ENCODE measurements around the gene MYO9A. TPM values are rescaled to one million over a fixed set of nuclear protein-coding genes. Genes with fewer than 3 reads are reported as not detected.

Gene MYO9A
- total RNA-seq, 1 experiment from 2014 or later: 21.4 TPM

DNA sequence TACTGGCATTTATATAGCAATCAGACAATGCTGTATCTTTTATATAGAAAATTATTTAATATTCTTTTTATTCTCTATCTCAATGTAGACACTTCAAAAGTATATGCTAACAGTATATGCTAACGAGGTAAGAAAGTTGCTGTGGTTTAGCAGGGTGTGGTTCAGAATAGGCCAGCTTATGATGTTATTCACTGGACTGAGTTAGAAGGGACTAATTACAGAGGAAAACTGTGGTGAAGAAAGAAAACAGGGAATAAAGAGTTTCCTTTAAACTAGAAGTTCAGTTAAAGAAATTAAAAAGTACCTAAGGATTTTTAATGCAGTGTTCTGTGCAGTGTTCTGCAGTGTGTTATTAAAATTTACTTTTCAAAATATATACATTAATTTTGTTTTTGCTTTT lies 59.4 kb downstream of the MYO9A start:
- Histone ChIP-seq H3K56ac (ENCODE audit: insufficient read length, low read depth, low read length) (no peak overlapping the region), H3T11ph (ENCODE audit: low read length) (no peak overlapping the region), H3K79me2 (ENCODE audit: insufficient read depth, low read length) (no peaks in the 10 kb centered on the region), H4K8ac (replicated peaks; ENCODE audit: insufficient read length, low read depth, low read length) (no peak overlapping the region), H2BK120ac (ENCODE audit: low read depth, low read length, poor library complexity, severe bottlenecking) (no peak overlapping the region), H3K4me2 (ENCODE audit: insufficient read depth, insufficient read length, low read length) (no peak overlapping the region), H4K20me1 (ENCODE audit: control insufficient read depth, insufficient read depth, insufficient read length) (no peaks in the 10 kb centered on the region), H2BK12ac (ENCODE audit: insufficient read length, low read depth, low read length) (no peak overlapping the region), H3K23me2 (ENCODE audit: insufficient read length, low read depth, low read length, poor library complexity, severe bottlenecking) (no peaks in the 10 kb centered on the region), H3K27ac (ENCODE audit: insufficient read length, low read depth, low read length) (no peak overlapping the region), H3K79me1 (ENCODE audit: insufficient read depth, low read depth, low read length, poor library complexity, severe bottlenecking) (no peaks in the 10 kb centered on the region), H3K4ac (ENCODE audit: low read depth, low read length) (no peak overlapping the region), H2AK5ac (ENCODE audit: insufficient read length, low read length) (no peak overlapping the region), H3K9ac (ENCODE audit: extremely low read depth, insufficient read length, low read length) (no peak overlapping the region), H3K18ac (ENCODE audit: insufficient read length, low read depth, low read length) (no peak overlapping the region), H2AFZ (ENCODE audit: low read length) (no peak overlapping the region), H3K23ac (ENCODE audit: insufficient read length, low read depth, low read length) (no peak overlapping the region), H4K91ac (ENCODE audit: insufficient read length, low read depth, low read length) (no peak overlapping the region), H3K9me3 (ENCODE audit: control insufficient read depth, low read depth, low read length) (no peaks in the 10 kb centered on the region), H2BK20ac (ENCODE audit: low read depth, low read length, poor library complexity, severe bottlenecking) (no peak overlapping the region), H3K14ac (ENCODE audit: insufficient read depth, low read length) (no peak overlapping the region), H4K5ac (ENCODE audit: insufficient read length, low read depth, low read length) (no peak overlapping the region), H2BK5ac (ENCODE audit: insufficient read length, low read length) (no peak overlapping the region), H3K27me3 (ENCODE audit: insufficient read depth, low read length) (no peaks in the 10 kb centered on the region), H3K4me1 (ENCODE audit: insufficient read depth, low read length) (no peaks in the 10 kb centered on the region), H2BK15ac (ENCODE audit: low read depth, low read length) (no peak overlapping the region)
- H3K4me1 Mint-ChIP-seq: peaks cover 34% of the 10 kb centered on the region in 2 experiments
- DNase-seq: no peak
- no CpG with 5 or more reads among the region's 1 CpG for WGBS (ENCODE audit: extremely low coverage, insufficient read length, low lambda C conversion rate)
- no peak overlapping the region for H3K4me3 Mint-ChIP-seq
- TF ChIP-seq, protein P1, sequence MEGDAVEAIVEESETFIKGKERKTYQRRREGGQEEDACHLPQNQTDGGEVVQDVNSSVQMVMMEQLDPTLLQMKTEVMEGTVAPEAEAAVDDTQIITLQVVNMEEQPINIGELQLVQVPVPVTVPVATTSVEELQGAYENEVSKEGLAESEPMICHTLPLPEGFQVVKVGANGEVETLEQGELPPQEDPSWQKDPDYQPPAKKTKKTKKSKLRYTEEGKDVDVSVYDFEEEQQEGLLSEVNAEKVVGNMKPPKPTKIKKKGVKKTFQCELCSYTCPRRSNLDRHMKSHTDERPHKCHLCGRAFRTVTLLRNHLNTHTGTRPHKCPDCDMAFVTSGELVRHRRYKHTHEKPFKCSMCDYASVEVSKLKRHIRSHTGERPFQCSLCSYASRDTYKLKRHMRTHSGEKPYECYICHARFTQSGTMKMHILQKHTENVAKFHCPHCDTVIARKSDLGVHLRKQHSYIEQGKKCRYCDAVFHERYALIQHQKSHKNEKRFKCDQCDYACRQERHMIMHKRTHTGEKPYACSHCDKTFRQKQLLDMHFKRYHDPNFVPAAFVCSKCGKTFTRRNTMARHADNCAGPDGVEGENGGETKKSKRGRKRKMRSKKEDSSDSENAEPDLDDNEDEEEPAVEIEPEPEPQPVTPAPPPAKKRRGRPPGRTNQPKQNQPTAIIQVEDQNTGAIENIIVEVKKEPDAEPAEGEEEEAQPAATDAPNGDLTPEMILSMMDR (conservative IDR thresholded peaks at IDR 0.05): no peak
- H3K27me3 Mint-ChIP-seq (ENCODE audit: low read depth): no peaks in the 10 kb centered on the region
- H3K27ac Mint-ChIP-seq: peak overlapping the region in 1 of 3 experiments; percentile 21; a peak in 1 of 7 replicates
- peaks cover under 1% of the 10 kb centered on the region in 2 experiments; a peak in 1 of 5 replicates for H3K9me3 Mint-ChIP-seq
- H3K36me3 Mint-ChIP-seq (ENCODE audit: insufficient read depth in 1 of 3, low read depth in 3 of 3): peaks cover 0 to under 1% (median 0%) of the 10 kb centered on the region in 3 experiments; a peak in 1 of 7 replicates
